Panc1 (cell line): Measurements from ENCODE around the gene FAM131B.

Experiments used
- CTCF ChIP-seq: fragments of 450-650 bp; IDR thresholded peaks from 2 replicates; pipeline ENCODE4 v1.5.1; 2017; ENCODE audit warnings: mild to moderate bottlenecking
- POLR2AphosphoS5 ChIP-seq: IDR thresholded peaks from 2 replicates; pipeline ENCODE4 v1.6.1; 2012; ENCODE audit warnings: mild to moderate bottlenecking, low read depth, low read length, moderate library complexity
- REST ChIP-seq, 2 experiments: IDR thresholded peaks; 2 replicates each; pipeline ENCODE4 v1.6.1; 2011 to 2012; ENCODE audit warnings: low read depth in 2 of 2, control low read depth in 1 of 2, low read length in 1 of 2, mild to moderate bottlenecking in 1 of 2, moderate library complexity in 1 of 2; ENCODE audit not compliant: insufficient read depth in 1 of 2
- TCF7L2 ChIP-seq: IDR thresholded peaks from 2 replicates; pipeline ENCODE4 v1.6.1; 2011; ENCODE audit warnings: mild to moderate bottlenecking, low read depth, low read length, inconsistent platforms

GRCh38 chr7:143405173-143406001 is 42.9 kb upstream of the FAM131B start:
- TF ChIP-seq TCF7L2 (no peak), CTCF (no peak), POLR2AphosphoS5 (no peak), REST (IDR thresholded peaks at IDR 0.05; ENCODE audit: insufficient read depth in 1 of 2, low read depth in 2 of 2, low read length in 1 of 2) (no peak)
